ENCODE results near the gene NGFR. TPM values are rescaled to one million over a fixed set of nuclear protein-coding genes. Genes with fewer than 3 reads are reported as not detected.
"Not testable (repeated sequence)": the region's sequence is repeated elsewhere in the genome, so short reads cannot be mapped to it uniquely, and the experiment has no call there.

The NGFR gene
- total RNA-seq, 1 donor from 2014 or later, result 334 TPM

DNA sequence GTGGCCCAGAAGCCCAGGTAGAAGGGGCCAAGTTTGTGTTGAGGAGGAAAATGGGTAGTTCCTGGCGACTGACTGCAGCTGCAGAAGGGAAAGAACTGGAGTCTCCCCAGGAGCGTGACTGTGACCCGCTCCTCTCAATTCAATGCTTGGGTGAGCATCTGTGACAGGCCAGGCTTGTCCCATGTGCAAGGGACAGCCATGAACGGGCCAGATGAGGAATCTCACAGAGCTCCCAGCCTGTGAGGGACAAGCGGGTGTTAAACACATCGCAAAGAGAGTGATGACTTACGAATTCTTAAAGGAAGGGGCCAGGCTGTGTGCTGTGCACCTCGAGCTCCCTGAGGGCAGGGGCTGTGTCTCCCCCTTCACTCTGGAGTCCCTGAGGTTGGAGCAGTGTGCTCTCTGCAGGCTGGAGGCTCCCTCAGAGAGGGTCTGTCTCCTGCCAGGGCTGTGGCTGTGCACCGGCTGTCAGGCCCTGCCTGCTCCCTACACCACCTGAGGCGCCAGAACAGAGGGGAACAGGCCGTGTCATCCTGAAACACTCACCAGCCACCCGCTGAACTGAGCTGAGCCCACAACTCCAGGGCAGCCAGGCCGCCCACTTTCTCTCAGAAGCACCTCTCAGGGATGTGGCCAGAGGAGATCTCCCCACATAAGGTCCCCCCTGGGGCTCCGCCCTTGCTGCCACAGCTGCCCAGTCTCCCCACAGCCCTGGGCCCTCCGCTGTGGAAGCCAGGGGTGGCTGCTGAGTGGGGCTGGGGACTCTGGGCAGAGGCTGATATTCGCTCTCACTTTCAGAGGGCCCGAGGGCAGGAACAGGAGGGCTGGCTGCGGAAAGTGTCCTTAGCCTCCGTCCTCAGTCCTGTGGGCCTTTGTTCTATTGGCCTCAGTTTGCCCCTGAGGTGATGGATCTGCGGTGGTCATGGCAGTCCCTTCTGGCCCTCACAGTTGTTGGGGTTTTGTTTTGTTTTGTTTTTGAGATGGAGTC lies 54.9 kb downstream of the NGFR start:
- Mint-ChIP-seq H3K27ac (ENCODE audit: unreplicated experiment) (peak overlapping the region; percentile 71), H3K4me1 (peaks cover 34% of the 10 kb centered on the region), H3K9me3 (no peaks in the 10 kb centered on the region), H3K27me3 (ENCODE audit: low read depth) (no peaks in the 10 kb centered on the region), H3K36me3 (ENCODE audit: low read depth) (no peaks in the 10 kb centered on the region), H3K4me3 (no peak overlapping the region)
- DNase-seq (ENCODE audit: low read depth, low spot score), result no peak
- TF ChIP-seq, protein P1, sequence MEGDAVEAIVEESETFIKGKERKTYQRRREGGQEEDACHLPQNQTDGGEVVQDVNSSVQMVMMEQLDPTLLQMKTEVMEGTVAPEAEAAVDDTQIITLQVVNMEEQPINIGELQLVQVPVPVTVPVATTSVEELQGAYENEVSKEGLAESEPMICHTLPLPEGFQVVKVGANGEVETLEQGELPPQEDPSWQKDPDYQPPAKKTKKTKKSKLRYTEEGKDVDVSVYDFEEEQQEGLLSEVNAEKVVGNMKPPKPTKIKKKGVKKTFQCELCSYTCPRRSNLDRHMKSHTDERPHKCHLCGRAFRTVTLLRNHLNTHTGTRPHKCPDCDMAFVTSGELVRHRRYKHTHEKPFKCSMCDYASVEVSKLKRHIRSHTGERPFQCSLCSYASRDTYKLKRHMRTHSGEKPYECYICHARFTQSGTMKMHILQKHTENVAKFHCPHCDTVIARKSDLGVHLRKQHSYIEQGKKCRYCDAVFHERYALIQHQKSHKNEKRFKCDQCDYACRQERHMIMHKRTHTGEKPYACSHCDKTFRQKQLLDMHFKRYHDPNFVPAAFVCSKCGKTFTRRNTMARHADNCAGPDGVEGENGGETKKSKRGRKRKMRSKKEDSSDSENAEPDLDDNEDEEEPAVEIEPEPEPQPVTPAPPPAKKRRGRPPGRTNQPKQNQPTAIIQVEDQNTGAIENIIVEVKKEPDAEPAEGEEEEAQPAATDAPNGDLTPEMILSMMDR (conservative IDR thresholded peaks at IDR 0.05), result no peak

DNA sequence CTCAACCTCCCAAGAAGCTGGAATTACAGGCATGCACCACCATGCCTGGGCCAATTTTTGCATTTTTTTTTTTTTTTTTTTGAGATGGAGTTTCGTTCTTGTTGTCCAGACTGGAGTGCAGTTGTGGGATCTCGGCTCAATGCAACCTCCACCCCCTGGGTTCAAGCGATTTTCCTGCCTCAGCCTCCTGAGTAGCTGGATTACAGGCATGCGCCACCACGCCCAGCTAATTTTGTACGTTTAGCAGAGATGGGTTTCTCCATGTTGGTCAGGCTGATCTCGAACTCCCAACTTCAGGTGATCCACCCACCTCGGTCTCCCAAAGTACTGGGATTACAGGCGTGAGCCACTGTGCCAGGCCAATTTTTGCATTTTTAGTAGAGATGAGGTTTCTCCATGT lies 55.7 kb downstream of the NGFR start:
- H3K4me1 Mint-ChIP-seq, result peaks cover 30% of the 10 kb centered on the region
- not testable (repeated sequence) for H3K36me3 Mint-ChIP-seq (ENCODE audit: low read depth); H3K4me3 Mint-ChIP-seq; H3K27ac Mint-ChIP-seq (ENCODE audit: unreplicated experiment); H3K27me3 Mint-ChIP-seq (ENCODE audit: low read depth); DNase-seq (ENCODE audit: low read depth, low spot score); H3K9me3 Mint-ChIP-seq

DNA sequence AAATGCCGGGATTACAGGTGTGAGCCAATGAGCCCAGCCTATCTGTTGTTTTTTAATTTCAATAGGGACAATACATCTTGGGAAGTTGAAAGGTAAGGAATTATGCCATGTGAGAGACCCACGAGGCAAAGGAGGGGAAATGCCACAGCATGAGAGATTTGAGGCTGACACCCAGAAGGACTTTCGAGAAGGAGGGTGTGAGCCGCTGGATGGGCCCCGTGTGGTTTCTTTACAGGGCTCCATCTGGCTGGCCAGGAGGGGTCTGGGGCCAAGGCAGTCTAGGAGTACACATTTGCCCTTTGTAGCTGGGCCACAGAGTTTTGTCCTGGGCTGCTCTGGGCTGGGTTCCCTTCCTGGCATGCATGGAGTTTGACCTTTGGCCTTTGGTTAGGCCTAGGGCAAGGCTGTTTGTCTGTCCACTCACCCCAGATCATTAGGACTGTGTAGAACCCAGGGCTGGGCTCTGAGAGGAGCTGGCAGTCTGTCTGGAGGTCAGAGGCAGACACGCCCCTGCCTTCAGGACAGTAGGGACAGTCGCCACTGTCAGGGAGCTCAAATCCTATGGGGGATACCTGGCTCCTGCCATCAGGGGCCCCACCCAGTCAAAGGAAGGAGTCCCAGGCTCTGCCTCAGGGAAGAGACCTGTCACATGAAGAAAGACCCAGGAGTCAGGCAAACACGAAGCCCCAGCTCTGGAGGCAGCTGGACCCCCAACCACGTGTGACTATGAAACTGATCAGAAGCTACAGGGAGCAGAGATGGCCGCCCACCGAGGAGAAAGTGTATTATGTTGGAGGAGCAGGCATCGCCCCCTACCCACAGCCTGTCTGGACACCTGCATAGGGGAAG lies 56.4 kb downstream of the NGFR start:
- TF ChIP-seq, protein P1 (conservative IDR thresholded peaks at IDR 0.05), result no peak
- no peak overlapping the region for H3K4me3 Mint-ChIP-seq
- no peaks in the 10 kb centered on the region for H3K27me3 Mint-ChIP-seq (ENCODE audit: low read depth)
- no peaks in the 10 kb centered on the region for H3K9me3 Mint-ChIP-seq
- DNase-seq (ENCODE audit: low read depth, low spot score), result no peak
- no peak overlapping the region for H3K27ac Mint-ChIP-seq (ENCODE audit: unreplicated experiment)
- no peaks in the 10 kb centered on the region for H3K36me3 Mint-ChIP-seq (ENCODE audit: low read depth)
- peaks cover 32% of the 10 kb centered on the region for H3K4me1 Mint-ChIP-seq

DNA sequence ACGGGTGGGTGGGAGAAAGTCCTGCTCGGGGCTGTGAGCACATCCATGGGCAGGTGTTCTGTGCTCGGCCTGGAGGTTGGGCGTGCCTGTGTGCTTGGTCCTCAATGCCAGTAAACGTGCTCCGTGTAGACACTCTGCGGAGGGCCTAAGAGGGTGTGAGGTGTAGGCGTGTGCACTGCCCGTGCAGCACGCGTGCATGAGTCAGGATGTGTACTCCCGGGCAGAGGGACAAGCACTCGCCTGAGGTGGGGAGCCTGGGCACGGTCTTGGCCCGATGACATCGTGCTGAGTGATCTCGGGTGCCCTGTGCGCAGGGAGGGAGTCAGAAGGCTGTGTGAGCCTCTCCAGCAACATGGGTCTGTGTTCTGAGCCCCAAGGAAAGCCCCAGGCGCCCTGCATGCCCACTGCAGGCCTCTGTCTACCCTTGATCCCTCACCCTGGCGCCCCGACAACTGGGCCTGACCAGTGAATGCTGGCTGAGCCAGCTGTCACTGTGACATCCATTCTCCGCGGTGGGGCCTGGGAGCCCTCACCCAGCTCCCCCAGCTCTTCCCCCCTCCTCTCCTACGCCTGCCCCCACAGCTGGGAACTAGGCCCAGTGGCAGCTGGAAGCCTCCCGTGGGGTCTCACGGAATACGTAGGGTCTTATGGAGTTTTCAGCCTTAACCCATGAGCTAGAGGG lies 57.1 kb downstream of the NGFR start:
- Mint-ChIP-seq H3K27ac (ENCODE audit: unreplicated experiment) (no peak overlapping the region), H3K4me3 (no peak overlapping the region), H3K27me3 (ENCODE audit: low read depth) (no peaks in the 10 kb centered on the region), H3K9me3 (no peaks in the 10 kb centered on the region), H3K4me1 (peaks cover 30% of the 10 kb centered on the region), H3K36me3 (ENCODE audit: low read depth) (no peaks in the 10 kb centered on the region)
- TF ChIP-seq, protein P1 (conservative IDR thresholded peaks at IDR 0.05), result no peak
- no peak for DNase-seq (ENCODE audit: low read depth, low spot score)

DNA sequence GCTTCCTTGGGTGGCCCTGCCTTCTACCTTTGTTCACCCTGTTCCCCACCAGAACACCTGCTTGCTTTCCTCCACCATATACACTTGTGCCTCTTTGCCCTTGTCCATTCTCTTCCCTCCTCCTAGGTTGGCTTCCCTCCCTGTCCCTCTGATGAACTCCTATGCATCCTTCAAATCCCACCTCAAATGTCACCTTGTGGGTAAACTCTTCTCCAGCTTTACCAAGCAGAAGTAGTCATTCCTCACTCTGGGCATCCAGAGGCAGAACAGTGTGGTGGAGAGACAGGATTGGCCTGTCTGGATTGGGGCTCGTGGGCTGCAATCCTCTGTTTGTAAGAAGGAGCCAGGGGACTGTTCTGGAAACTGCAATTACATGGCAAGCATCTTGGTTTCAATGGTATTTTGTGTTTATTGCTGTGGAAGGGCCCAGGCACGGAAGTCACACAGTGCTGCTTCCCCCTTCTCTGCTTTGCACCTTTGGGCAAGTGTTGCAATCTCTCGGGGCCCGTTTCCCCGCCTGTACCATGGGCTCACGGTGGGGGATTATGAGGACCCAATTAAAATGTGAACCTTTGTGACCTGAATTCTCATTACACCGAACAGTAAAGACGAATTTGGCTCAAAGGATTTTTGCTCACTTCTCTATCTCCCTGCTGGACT lies 58.7 kb downstream of the NGFR start:
- Mint-ChIP-seq H3K4me3 (no peak overlapping the region), H3K4me1 (peaks cover 23% of the 10 kb centered on the region), H3K36me3 (ENCODE audit: low read depth) (no peaks in the 10 kb centered on the region), H3K27ac (ENCODE audit: unreplicated experiment) (no peak overlapping the region), H3K9me3 (no peaks in the 10 kb centered on the region), H3K27me3 (ENCODE audit: low read depth) (peaks cover 4% of the 10 kb centered on the region)
- DNase-seq (ENCODE audit: low read depth, low spot score), result no peak
- TF ChIP-seq, protein P1 (conservative IDR thresholded peaks at IDR 0.05), result no peak

Measured in neural crest cell (in vitro differentiated cells).